SKM-1 treated with dmso at 0.1 percent for 144 hours (cell line): Measurements from ENCODE around the gene EIF6.
A peak's percentile ranks its signal among the peaks of the same experiment; 100 is the strongest.
"Not testable (repeated sequence)": the region's sequence is repeated elsewhere in the genome, so short reads cannot be mapped to it uniquely, and the experiment has no call there.

Experiments used
- DNase-seq: peaks from one replicate; lab custom pipeline; 2025; ENCODE audit not compliant: unreplicated experiment; lab: John Stamatoyannopoulos, UW

Gene EIF6

GRCh38 chr20:35284267-35284991 lies at the start of gene EIF6:
EIF6 (minus strand) TSS chr20:35284772; CDS start chr20:35284487, 285 bp downstream.
- peak; percentile 86 for DNase-seq

DNA sequence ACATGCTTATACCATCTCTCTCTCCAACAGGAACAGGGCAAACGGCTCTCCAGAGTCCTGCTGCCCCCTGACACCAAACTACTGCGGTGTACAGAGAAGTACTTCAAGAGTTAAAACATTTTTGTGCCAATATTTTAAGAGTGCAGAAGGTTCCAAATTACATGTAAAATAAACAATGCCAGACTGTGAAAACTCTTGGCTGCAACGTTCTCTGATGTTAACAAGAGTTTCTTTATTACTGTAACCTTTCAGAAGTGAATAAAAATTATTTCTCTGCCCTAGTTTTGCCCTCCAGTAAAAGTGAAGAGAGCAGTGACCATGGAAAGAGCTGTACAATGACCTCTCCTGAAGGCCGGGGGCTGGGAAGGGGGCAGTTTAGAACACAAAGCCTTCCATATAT lies 49.0 kb upstream of the EIF6 start:
- DNase-seq = no peak

GRCh38 chr20:35332540-35333200 lies 48.1 kb upstream of the EIF6 start:
- DNase-seq = no peak

DNA sequence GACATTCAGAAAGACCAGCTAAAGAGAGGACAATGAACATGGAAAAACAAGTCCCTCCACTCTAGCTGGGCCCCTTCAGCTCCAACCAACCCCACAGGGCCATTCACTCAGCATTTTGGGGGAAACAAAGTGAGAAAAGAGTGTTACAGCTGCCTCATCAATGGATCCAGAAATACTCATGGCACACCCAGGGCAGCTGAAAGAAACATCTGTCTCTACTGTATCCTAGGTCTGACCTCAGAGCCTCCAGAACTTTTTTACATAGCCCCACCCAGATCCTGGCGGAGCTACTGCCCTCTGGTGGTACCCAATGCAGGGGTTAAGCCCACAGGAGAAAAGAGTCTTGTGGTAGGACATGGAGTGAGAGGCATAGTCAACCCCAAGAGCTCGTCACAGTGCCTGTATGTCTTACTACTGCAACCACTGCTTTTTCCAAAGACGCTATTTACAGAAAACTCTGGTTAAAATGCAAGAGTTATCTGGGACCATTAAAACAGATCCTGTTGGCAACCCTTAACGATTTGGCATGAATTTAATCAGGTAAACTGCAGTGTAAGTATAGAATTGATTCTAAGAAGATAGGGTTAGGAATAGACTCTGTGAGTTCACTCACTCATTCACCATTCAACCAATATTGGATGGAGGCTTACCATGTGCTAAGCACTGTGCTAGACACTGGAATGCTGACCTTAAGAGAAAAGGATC lies 45.0 kb upstream of the EIF6 start:
- peak; percentile 30 for DNase-seq

DNA sequence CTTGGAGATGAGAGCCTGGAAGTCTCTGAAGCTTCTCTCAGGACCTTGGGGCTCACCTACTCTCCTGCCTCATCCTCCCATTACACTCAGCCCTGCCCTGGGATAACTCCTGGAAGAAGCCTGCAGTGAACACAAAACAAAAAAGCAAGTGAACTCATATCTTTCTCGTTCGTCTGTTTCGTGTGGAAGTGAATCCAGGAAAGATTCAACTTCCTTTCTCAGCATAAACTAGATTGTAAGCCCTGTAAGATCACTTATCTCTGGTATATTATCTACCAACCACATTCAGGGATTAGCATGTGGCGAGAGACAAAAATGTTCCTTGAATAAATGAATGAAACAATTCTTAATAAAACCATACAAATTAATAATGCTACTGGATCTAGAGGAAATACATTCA lies 44.1 kb upstream of the EIF6 start:
- DNase-seq = no peak

DNA sequence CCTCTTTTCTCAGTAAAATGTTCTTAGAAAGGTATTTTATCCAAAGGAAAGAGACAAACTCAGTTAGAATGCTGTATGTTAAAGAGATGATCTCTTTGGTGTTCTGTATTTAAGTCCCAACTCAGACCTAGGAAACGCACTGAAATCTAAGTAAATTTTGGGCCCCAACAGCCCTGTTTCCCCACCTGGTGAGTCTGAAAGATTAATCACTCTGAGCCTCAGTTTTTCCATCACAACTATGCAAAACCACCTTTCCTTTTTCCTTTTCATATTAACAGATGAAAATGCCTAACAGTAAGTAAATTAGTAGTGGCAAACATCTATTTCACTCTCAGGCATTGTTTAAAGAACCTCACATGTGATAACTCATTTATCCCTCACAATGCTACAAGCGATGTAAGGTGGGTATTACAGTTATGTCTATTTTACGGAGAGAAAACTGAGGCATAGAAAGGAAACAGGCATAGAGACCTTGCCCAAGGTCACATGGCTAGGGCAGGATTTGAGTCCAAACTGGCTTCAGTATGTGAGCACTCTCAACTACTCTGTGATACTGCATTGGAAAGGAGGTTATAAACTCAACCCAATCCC lies 43.6 kb upstream of the EIF6 start:
- DNase-seq = no peak

DNA sequence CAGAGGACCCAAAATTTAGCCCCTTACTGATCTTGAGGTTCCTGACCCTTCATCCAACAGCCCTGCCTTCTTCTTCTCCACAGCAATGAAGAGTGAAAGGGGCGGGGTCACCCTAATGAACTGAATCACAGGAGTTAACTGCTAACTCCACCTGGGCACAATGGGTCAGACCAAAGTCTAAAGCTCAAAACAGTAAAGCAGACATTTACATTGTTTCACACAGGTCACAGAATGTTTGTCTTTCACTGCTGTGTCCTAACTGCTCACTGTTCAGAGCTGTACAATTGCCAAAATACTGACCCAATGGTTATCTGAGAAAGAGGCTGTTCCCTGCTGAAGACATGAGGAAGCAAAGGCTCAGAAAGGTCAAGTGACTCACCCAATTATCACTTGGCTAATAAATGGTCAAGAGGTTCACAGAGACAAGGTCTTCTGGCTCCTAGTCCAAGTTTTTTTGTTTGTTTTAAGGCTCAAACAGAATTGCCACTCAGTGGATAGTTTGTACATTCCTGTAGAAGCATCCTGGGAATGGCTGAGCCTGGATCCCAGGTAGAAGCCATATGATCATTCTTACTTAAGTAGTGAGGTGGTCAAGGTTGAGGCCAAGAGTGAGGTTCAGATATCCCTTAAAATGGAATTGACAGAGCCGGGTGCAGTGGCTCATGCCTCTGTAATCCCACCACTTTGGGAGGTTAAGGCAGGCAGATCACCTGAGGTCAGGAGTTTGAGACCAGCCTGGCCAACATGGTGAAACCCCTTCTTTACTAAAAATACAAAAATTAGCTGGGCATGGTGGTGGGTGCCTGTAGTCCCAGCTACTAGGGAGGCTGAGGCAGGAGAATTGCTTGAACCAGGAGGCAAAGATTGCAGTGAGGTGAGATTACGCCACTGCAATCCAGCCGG lies 42.8 kb upstream of the EIF6 start:
- no peak for DNase-seq

DNA sequence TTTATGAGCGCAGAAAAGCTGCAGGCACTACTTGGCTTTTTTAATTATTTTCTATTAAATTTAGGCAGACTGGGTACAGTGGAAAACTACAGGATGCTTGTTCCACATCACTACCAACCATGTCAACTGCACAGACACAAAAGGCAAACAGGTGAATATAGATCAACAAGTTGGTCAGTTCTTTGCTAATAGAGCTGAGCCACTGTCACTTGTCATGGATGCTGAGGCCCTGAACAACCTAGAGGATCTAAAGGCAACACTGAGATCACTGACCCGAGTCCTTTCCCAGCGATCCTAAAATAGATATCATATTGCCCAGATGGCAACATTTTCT lies 42.1 kb upstream of the EIF6 start:
- DNase-seq = no peak

DNA sequence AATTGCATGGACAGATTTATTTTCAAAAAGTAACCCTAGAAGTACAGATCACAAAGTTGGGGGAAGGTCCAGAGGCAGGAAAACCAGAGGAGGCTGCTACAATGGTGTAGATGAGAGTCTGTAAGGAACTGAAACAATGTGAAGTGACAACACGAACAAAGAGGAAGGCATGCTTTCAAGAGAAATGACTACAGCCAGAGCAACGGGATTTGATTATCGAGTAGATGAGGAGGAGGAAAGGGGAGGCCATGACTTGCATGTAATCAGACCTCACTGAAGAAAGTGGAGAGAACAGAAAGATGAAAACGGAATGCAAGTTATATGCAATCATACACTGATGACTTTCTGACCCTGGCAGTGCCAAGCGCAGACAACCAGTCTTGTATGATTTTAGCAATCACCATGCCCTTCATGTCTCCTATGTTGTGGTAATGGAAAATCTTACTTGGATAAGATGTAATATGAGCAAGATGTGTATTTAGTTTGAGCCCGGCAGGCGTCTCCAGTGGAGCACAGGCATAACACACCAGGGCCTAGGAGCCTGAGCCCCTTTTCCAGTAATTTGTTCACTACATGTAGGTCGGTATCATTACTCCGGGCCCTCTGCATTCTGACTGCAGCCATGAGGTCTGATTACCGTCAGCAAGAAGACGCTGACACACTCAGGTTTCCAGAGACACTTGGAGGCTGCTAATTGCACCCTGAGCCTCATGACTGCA lies 41.6 kb upstream of the EIF6 start:
- DNase-seq = no peak

GRCh38 chr20:35325401-35325800 lies 40.8 kb upstream of the EIF6 start:
- DNase-seq = no peak

GRCh38 chr20:35320396-35321126 lies 36.0 kb upstream of the EIF6 start:
- no peak for DNase-seq

GRCh38 chr20:35319871-35320197 lies 35.3 kb upstream of the EIF6 start:
- DNase-seq = no peak

- DNase-seq = no peak
Observed at GRCh38 chr20:35319192-35319870, 34.8 kb upstream of the EIF6 start.

DNA sequence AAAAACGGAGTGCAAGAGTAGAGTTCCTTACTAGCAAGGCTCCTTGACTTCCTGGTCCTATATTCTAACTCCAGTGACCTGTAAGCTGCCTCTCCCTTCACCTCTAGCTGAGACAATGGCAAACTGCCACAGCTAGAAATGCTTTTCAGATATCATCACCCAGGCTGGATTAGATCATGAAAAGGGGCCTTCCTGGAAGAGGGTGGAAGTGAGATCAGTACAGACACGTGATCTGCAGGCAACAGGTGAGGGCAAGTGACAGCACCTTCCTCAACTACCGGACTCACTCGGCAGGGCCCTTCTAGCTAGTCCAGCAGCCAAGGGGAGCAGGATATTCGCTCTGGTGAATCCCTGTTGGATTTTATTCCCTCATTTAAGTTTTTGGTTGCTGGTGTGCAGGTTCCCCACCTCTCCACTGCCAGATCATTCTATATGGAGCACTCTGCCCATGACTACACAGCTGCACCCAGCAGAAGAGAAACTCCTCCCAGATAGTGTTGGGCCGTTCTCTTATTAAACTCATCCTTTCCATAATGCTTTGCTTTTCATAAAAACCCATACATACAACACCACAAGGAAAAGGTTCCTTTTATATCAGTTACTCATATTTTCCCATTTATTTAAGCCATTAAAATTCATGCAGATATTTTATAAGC lies 34.1 kb upstream of the EIF6 start:
- no peak for DNase-seq

GRCh38 chr20:35317416-35318210 lies 33.0 kb upstream of the EIF6 start:
- DNase-seq = no peak

DNA sequence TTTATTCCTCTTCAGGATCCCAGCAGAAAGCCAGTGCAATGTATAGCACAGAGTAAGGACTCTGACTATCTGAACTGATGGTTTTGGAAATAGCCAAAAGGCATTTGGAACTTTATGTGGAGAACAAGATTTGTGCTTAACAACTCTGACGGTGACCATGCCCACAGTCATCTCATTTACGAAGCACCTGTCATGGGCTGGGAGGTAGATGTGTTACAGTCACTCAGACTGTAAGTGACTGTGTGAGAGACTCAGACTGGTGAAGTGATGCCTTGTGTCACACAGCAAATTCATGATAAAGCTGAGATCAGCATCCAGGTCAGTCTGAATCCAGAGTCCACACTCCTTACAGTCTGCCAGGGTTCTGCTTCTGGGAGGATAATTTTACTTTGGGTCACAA lies 31.5 kb upstream of the EIF6 start:
- no peak for DNase-seq

- not testable (repeated sequence) for DNase-seq
Observed at GRCh38 chr20:35315632-35316020, 31.1 kb upstream of the EIF6 start.
